ENCODE measurements around the gene ADAMTS17.
A peak's percentile ranks its signal among the peaks of the same experiment; 100 is the strongest.

Gene ADAMTS17

DNA sequence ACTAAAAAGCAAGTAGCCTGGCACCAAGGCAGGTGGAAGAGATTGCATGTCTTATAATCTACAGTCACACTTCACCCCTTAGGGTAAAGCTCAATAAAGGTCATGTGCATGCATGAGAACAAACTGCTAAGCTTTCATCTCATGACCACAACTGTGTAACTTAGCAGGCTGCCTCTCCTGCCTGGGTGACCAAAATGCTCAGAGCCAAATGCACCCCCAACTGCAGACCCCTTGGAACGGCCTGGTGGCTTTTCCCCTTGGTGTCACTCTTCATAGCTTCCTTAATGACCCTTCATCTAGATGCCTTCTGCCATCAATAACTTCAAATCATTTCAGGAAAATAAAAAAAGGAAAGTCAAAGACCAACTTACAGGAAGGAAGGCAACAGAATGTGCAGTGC, 88.1 kb downstream of the ADAMTS17 start:
- H3K9ac ChIP-seq, result no peak overlapping the region
- H4K20me1 ChIP-seq, result no peaks in the 10 kb centered on the region
- H3K27me3 ChIP-seq, result no peaks in the 10 kb centered on the region
- no peak overlapping the region for H3K27ac ChIP-seq
- H3K4me1 ChIP-seq, result peaks cover 11% of the 10 kb centered on the region
- no peak overlapping the region for H3K4me3 ChIP-seq
- H3K4me2 ChIP-seq, result peak overlapping the region; percentile 37; the same call in 1 of the 2 replicates
- peaks cover 5% of the 10 kb centered on the region; the same call in 1 of the 2 replicates for H3K9me3 ChIP-seq
- TF ChIP-seq Cebpa-rat (IDR thresholded peaks at IDR 0.05), result no peak
- no peaks in the 10 kb centered on the region for H3K36me3 ChIP-seq

DNA sequence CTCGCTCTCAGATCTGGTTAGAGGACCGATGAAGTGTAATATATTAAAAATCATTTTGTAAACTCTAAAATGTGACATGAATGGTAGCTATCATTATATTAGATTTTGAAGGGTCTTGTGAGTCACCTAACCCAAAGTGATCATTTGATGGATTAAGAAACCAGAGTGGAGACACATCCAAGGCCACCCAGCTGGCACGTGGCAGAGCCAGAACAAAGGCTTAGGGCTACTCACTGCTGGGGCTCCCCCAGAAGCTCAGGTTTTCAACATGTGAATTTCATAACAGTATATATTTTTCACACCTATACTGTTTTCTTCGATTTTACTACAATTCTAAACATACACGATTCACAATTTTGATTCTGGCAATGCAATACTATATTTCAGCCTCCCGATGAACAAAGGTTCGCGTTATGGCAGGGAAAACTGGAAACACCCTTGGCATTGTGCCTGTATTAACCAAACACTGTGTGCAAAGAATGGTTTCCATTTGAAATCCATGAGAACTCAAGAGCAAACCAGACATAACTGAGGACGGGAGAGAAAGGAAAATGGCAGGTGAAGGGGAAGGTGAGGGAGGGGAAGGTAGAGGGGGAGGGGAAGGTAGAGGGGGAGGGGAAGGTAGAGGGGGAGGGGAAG, 88.9 kb downstream of the ADAMTS17 start:
- Histone ChIP-seq H3K27ac (no peak overlapping the region), H3K4me1 (peaks cover 11% of the 10 kb centered on the region), H4K20me1 (no peaks in the 10 kb centered on the region), H3K9me3 (peaks cover 2% of the 10 kb centered on the region; the same call in 1 of the 2 replicates), H3K4me2 (no peak overlapping the region), H3K9ac (no peak overlapping the region), H3K27me3 (no peaks in the 10 kb centered on the region), H3K4me3 (no peak overlapping the region), H3K36me3 (no peaks in the 10 kb centered on the region)
- TF ChIP-seq Cebpa-rat (IDR thresholded peaks at IDR 0.05), result no peak

DNA sequence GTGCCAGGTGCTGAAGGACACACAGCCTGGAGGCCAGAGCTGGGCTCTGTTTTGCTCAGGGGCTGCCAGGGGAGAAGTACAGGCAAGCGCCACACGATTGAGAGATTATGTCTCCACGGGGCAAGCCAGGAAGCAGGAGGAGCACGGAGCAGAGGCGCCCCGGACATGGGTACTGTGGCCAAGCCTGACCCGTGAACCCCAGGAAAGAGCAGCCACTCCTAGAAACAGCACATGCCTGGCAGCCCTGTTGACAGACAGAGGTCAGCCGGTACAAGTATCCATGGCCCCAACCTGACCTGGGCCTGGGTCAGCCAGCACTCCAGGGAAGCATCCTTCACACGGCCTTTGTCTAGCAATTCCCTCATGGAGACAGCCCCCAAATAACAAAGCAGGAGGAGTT, 89.4 kb downstream of the ADAMTS17 start:
- H3K27me3 ChIP-seq, result no peaks in the 10 kb centered on the region
- no peak overlapping the region for H3K4me3 ChIP-seq
- no peak for TF ChIP-seq Cebpa-rat (IDR thresholded peaks at IDR 0.05)
- H3K4me1 ChIP-seq, result peaks cover 11% of the 10 kb centered on the region
- no peaks in the 10 kb centered on the region for H4K20me1 ChIP-seq
- H3K36me3 ChIP-seq, result no peaks in the 10 kb centered on the region
- H3K9ac ChIP-seq, result no peak overlapping the region
- H3K4me2 ChIP-seq, result no peak overlapping the region
- H3K9me3 ChIP-seq, result no peaks in the 10 kb centered on the region; the same call in 1 of the 2 replicates
- H3K27ac ChIP-seq, result no peak overlapping the region

DNA sequence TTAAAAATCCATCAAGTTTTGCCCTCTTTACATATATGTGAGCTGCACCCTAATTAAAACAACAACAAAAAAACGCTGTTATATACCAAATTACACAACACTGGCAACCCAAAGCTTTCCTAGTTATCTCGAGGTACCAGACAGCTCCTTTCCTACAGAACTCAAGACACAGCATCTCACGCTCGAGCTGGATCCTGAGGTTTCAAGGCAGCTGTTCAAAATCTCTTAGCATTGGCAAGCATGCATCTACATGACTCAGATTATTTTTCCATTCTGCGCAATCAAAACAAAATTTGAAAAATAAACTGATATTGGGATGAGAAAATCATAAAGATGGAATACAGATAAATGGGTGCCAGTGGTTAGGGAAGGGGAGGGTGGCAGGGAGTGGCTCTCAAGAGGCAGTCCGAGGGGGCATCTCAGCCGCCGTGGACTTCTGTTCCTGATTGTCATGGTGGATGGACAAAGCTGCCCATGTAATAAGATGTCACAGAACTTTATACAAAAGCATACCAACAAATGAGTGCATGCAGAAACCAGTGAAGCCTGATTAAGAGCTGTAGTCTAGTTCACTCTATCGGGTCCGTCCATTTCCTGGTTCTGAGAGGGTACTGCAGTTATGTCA, 91.5 kb downstream of the ADAMTS17 start:
- TF ChIP-seq Cebpa-rat (IDR thresholded peaks at IDR 0.05), result no peak
- Histone ChIP-seq H3K9ac (no peak overlapping the region), H3K4me1 (peaks cover 18% of the 10 kb centered on the region), H3K9me3 (no peaks in the 10 kb centered on the region), H3K27ac (no peak overlapping the region), H3K4me2 (no peak overlapping the region), H3K27me3 (no peaks in the 10 kb centered on the region), H3K36me3 (no peaks in the 10 kb centered on the region), H4K20me1 (no peaks in the 10 kb centered on the region), H3K4me3 (no peak overlapping the region)

DNA sequence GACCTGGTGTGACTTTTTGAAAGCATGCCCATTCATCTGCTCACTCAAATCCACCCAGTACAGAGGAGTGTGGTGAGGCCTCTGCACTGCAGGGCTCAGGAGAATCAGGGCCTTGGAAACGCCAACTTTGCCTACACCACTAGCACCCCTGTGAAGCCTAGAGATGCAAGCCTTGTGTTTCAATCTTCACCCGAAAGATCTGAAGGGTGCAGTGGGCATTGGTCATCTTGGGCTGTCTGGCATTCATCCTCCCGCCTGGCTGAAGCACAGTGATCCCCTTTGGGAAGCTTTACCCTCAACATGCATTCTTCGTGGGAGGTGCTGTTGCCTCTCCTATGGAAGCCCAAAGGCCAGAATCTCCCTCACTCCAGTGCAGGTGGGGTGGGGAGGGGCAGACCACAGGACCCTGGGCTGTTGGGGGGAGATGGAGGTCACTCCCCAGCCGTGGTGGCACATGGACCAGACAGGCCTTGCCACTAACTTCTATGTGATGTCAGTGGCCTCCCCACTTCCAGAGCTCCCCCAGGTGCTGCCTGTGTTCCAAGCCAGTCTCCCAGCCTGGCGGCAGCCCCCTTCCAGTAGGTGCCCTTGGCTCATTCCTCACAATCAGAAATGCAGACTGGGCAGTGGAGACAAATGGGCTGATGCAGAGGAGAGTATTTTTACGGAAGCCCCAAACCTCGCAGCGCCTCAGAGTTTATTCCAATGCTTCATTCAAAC, 92.5 kb downstream of the ADAMTS17 start:
- no peak overlapping the region for H3K27ac ChIP-seq
- H3K4me2 ChIP-seq, result no peak overlapping the region
- no peak overlapping the region for H3K4me3 ChIP-seq
- peaks cover 26% of the 10 kb centered on the region for H3K4me1 ChIP-seq
- no peaks in the 10 kb centered on the region for H3K36me3 ChIP-seq
- TF ChIP-seq Cebpa-rat (IDR thresholded peaks at IDR 0.05), result no peak
- H3K9me3 ChIP-seq, result peaks cover 1% of the 10 kb centered on the region; the same call in 1 of the 2 replicates
- no peaks in the 10 kb centered on the region for H3K27me3 ChIP-seq
- H4K20me1 ChIP-seq, result no peaks in the 10 kb centered on the region
- H3K9ac ChIP-seq, result no peak overlapping the region

DNA sequence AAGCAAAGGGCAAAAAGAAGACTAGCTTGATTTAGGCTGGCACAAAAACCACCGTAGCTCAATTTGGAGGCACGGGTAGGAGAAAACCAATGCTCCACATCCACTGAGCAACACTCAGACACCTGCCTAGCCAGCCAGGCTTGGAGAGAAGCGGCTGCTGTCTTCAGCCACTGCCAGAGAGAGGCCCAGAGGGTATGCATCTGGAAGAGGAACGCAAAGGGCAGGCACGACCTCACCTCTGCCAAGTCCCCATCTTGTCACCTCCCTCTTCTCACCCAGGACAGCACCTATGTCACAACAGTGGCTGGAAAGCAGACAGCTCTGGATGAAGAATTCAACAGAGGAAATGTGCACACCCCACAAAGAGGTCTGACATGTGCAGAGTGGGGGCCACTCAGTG, 93.5 kb downstream of the ADAMTS17 start:
- H3K27ac ChIP-seq, result no peak overlapping the region
- no peak overlapping the region for H3K9ac ChIP-seq
- H4K20me1 ChIP-seq, result no peaks in the 10 kb centered on the region
- peaks cover 17% of the 10 kb centered on the region for H3K4me1 ChIP-seq
- TF ChIP-seq Cebpa-rat (IDR thresholded peaks at IDR 0.05), result no peak
- H3K9me3 ChIP-seq, result peaks cover 11% of the 10 kb centered on the region
- H3K4me3 ChIP-seq, result no peak overlapping the region
- H3K36me3 ChIP-seq, result no peaks in the 10 kb centered on the region
- no peaks in the 10 kb centered on the region for H3K27me3 ChIP-seq
- H3K4me2 ChIP-seq, result no peak overlapping the region

DNA sequence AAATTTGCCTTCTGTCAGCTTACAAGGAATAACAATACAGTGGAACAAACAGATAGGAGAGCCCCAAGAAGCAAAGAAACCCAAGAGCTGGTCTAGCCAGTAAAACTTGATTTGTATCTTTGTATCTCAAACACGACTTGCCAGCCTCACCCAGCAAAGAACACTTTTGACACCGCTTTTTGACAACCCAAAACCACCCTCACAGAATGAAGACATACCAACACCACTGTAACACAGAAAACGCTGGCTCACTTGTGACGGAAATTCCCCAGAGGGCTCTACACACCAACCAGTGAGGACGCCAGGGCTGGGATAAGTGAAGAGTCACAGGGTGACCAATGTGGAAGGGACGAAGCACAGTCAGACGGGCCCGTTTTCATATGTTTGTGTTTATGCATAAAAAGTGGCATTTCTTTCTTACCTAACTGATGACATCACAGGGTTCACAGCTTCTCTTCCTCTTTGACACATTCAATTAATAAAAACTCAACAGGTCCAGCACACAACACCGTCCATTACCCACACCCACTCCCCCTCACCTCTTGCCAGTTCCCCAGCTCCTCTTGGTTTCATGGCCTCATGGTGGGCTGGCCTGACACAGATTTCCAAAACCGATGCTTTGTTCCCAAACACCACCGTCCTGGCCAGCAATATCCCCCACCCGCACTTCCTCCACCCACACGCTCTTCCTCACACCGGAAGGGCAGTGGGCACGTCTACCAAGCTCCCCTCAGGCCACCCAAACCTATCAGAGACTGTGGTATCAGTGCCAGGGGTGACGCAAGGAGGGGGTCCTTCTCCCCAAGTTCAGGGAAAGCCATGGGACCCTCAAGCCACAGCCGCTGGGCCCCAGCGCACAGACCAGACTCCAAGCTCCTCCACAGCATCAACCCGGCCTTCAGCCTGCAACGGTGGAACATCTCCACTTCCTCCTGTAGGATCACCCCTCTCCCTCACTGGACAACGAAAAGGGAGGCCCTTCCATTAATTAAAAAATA, 94.2 kb downstream of the ADAMTS17 start:
- H4K20me1 ChIP-seq, result no peaks in the 10 kb centered on the region
- H3K27ac ChIP-seq, result no peak overlapping the region
- peaks cover 13% of the 10 kb centered on the region for H3K9me3 ChIP-seq
- peaks cover 17% of the 10 kb centered on the region for H3K4me1 ChIP-seq
- TF ChIP-seq Cebpa-rat (IDR thresholded peaks at IDR 0.05), result no peak
- no peaks in the 10 kb centered on the region for H3K27me3 ChIP-seq
- H3K4me2 ChIP-seq, result no peak overlapping the region
- H3K36me3 ChIP-seq, result no peaks in the 10 kb centered on the region
- H3K9ac ChIP-seq, result no peak overlapping the region
- H3K4me3 ChIP-seq, result no peak overlapping the region

DNA sequence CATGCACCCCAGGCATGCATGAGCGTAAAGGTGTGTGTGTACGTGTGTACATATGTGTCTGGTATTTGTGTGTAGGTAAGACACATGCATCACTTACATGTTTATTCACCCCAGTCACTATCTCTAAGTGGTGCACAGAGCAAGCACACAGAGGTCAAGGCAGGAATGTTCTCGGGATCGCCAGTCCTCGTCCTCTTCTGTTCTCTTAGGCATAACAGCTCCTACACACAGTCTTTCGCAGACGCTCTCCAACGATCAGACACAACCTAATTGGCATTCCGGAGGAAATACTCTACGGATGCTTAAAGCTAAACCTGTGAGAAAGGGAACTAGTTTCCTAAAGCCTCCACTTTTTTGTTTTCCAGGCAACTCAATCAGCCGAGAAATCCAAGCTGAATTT, 95.9 kb downstream of the ADAMTS17 start:
- no peaks in the 10 kb centered on the region for H3K36me3 ChIP-seq
- H3K4me1 ChIP-seq, result peaks cover 17% of the 10 kb centered on the region
- H3K4me3 ChIP-seq, result no peak overlapping the region
- H3K9me3 ChIP-seq, result peaks cover 13% of the 10 kb centered on the region
- TF ChIP-seq Cebpa-rat (IDR thresholded peaks at IDR 0.05), result no peak
- H3K9ac ChIP-seq, result no peak overlapping the region
- no peaks in the 10 kb centered on the region for H3K27me3 ChIP-seq
- no peaks in the 10 kb centered on the region for H4K20me1 ChIP-seq
- no peak overlapping the region for H3K27ac ChIP-seq
- H3K4me2 ChIP-seq, result peak overlapping the region; percentile 55

DNA sequence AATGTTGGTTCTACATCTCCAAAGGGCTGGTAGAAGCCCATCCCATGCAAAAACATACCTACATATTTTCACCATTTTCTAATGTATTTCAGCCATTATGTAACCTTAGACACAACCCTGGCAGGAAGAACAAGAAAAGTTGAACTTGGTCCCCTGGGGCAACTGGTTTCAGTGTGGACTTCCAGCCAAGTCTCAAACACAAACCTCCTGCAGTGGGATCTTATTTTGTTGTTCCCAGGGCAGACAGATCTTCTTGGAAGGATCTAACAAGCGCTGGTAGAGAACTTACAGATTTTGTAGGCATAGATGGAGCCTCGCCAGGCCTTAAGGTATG, 96.3 kb downstream of the ADAMTS17 start:
- no peak overlapping the region for H3K9ac ChIP-seq
- no peak overlapping the region for H3K4me3 ChIP-seq
- H3K36me3 ChIP-seq, result no peaks in the 10 kb centered on the region
- H3K9me3 ChIP-seq, result peaks cover 13% of the 10 kb centered on the region
- no peaks in the 10 kb centered on the region for H4K20me1 ChIP-seq
- H3K27ac ChIP-seq, result no peak overlapping the region
- H3K4me2 ChIP-seq, result peak overlapping the region; percentile 55
- TF ChIP-seq Cebpa-rat (IDR thresholded peaks at IDR 0.05), result no peak
- H3K27me3 ChIP-seq, result no peaks in the 10 kb centered on the region
- peaks cover 17% of the 10 kb centered on the region for H3K4me1 ChIP-seq

All from BLaER1 (cell line).